ENCODE results near the gene HSPA1A. TPM values are rescaled to one million over a fixed set of nuclear protein-coding genes. Genes with fewer than 3 reads are reported as not detected.
A peak's percentile ranks its signal among the peaks of the same experiment; 100 is the strongest.

Gene HSPA1A
- total and polyA plus RNA-seq, 11 donors: 157 to 412 (median 196) TPM

DNA sequence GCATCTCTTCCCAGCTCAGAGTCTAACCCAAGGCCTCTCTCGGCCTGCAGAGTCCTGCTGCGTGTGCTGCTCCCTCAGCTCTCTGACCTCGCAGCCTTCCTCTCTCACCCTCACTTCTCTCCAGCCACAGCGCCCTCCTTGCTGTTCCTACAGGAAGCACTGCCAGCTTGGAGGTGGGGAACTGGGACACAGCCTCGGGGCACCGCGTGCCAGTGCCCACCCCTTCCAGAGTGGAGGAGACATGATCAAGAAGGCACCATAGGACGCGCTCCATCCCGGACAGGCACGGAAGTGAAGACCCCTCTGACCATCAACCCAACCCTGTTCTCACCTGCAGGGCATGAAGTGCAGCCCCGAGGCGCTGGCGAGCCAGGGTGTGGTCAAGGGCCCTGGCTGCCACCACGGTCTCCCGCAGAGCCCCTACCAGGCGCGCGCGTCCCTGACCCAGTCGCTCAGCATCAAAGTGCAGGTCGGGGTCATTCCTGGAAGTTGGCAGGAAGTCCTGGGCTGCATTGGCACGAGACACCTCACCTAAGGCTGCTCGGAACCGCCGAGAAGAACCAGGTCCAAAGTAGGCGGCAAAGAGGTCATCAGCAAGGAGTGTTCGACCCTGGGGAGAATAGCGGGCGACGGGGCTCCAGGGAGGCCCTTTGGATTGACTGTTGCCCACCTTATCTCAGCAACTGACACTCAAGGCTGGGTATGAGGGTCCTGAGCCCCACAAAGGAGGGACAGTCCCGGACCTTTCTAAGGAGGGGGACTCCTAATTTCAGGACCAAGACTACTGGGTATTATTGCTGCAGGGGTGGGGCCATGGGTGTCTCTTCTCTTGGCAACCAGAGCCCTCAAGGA is 39.5 kb upstream of the HSPA1A start:
- intact Hi-C loops (cut with DNase I): loop anchor here in 4 of 10 donors (2.0 to 10.0 kb wide), 4 partner anchors 34 to 94 kb away; partner anchors contain the start of genes LY6G5C (in 1 of the 4) and MSH5 (in 1 of the 4)
- DNase-seq (no peak), ATAC-seq (no peak)
- H3K4me3 ChIP-seq: peak overlapping the region in 1 of 12 donors; percentile 48
- peaks cover 0 to 31% (median 22%) of the 10 kb centered on the region in 9 donors for H3K36me3 ChIP-seq
- no peaks in the 10 kb centered on the region for H3K27me3 ChIP-seq
- peak overlapping the region in 7 of 12 donors; percentile 64 to 85 (median 83) for H3K27ac ChIP-seq
- H3K9me3 ChIP-seq: no peaks in the 10 kb centered on the region
- peaks cover 0 to 22% (median 13%) of the 10 kb centered on the region in 12 donors for H3K4me1 ChIP-seq
- TF ChIP-seq, protein P1, sequence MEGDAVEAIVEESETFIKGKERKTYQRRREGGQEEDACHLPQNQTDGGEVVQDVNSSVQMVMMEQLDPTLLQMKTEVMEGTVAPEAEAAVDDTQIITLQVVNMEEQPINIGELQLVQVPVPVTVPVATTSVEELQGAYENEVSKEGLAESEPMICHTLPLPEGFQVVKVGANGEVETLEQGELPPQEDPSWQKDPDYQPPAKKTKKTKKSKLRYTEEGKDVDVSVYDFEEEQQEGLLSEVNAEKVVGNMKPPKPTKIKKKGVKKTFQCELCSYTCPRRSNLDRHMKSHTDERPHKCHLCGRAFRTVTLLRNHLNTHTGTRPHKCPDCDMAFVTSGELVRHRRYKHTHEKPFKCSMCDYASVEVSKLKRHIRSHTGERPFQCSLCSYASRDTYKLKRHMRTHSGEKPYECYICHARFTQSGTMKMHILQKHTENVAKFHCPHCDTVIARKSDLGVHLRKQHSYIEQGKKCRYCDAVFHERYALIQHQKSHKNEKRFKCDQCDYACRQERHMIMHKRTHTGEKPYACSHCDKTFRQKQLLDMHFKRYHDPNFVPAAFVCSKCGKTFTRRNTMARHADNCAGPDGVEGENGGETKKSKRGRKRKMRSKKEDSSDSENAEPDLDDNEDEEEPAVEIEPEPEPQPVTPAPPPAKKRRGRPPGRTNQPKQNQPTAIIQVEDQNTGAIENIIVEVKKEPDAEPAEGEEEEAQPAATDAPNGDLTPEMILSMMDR (IDR thresholded peaks at IDR 0.05): no peak
- no peak for TF ChIP-seq POLR2A (IDR thresholded peaks at IDR 0.05)
- WGBS, 4 donors: 80 to 90% (median 88%) methylated on average over 13 to 32 of the region's 32 CpGs

DNA sequence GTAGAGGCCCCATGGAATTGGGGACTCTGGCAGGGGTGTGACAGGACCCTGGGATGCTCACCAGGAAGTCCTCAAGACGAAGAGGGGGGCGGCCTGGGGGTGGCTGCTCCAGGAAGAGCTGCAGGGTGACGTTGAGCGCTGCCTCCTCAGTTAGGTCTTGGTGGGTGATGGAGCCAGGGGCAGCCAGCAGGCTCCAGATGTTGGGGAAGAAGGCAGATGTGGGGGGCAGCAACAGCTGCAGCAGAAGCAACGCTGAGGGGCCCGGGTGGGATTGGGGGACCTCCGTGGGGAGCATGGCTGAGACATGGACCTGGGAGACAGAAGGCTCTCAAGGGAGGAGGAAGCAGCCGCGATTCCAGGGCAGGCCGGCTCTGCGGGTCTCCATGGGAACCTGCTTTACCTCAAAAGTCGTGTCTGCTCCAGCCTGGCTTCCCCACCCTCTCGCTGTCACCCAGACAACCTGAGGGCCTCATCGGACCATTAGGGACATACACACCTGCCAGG is 38.8 kb upstream of the HSPA1A start:
- 36 to 48% (median 39%) methylated on average over 11 to 14 of the region's 14 CpGs for WGBS, 4 donors
- intact Hi-C loops (cut with DNase I): loop anchor here in 3 of 10 donors (5.0 to 10.0 kb wide), 3 partner anchors 34 to 94 kb away; partner anchors contain the start of genes LY6G5C (in 1 of the 3) and MSH5 (in 1 of the 3)

DNA sequence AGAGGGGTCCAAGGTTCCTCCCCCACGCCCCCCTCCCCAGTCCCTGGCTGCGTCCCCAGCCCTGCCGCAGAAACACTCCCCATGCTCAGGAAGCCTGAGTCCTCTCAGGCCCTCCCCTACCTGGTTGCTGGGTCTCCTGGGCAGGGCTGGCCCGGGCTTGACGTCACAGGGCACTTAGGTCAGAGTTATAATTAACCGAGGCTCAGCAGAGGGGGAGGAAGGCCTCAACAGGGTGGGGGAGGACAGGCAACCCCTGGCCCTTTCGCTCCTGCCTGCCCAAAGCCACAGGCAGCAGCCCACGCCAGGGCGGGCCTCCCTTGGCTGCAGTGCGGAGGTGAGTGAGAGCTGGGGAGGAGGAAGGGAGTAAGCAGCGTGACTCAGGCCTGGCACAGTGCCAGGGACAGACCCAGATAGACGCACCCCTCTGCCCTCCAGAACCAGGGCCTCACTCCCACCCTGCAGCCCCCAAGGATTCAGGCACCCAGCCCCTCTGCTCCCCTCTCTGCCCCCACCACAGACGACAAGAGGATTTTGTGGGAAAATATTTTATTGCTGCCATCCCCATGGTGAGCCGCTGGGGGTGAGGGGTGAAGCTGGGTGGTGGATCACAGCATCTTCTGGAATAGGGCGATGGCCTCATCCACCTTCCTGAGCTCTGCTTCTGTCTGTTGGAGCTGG is 38.2 kb upstream of the HSPA1A start, which contains the start of gene VWA7:
Gene VWA7 (minus strand): TSS at position 340 of the 678 bp plus-strand sequence. CDS start 549 bp downstream, outside the sequence.
- 13 to 20% (median 14%) methylated on average over 10 to 15 of the region's 15 CpGs for WGBS, 4 donors
- no peaks in the 10 kb centered on the region for H3K9me3 ChIP-seq
- intact Hi-C loops (cut with DNase I): loop anchor here in 3 of 10 donors (5.0 to 10.0 kb wide), 3 partner anchors 35 to 95 kb away; partner anchors contain the start of genes LY6G5C (in 1 of the 3) and MSH5 (in 1 of the 3)
- peak within 1 kb of the TSS in 10 of 12 donors; percentile 13 to 49 (median 38) for H3K4me3 ChIP-seq
- no peaks in the 10 kb centered on the region for H3K27me3 ChIP-seq
- ATAC-seq: peak; percentile 85 to 93 (median 88)
- H3K27ac ChIP-seq: peak within 1 kb of the TSS in 11 of 12 donors; percentile 38 to 85 (median 79)
- peak; percentile 73 to 90 (median 78) for DNase-seq
- peak in 1 of 2 donors; percentile 49 for TF ChIP-seq POLR2A (IDR thresholded peaks at IDR 0.05)
- TF ChIP-seq, protein P1 (IDR thresholded peaks at IDR 0.05): no peak
- peaks cover 0 to 44% (median 35%) of the 10 kb centered on the region in 9 donors for H3K36me3 ChIP-seq
- peaks cover 0 to 22% (median 13%) of the 10 kb centered on the region in 12 donors for H3K4me1 ChIP-seq

More for the DNA sequence above, 38.8 kb upstream of the HSPA1A start:
- Histone ChIP-seq H3K4me3 (peak overlapping the region in 10 of 12 donors; percentile 13 to 49 (median 38)), H3K9me3 (no peaks in the 10 kb centered on the region), H3K27ac (peak overlapping the region in 11 of 12 donors; percentile 38 to 85 (median 79)), H3K36me3 (peaks cover 0 to 38% (median 29%) of the 10 kb centered on the region in 9 donors), H3K4me1 (peaks cover 0 to 22% (median 13%) of the 10 kb centered on the region in 12 donors), H3K27me3 (no peaks in the 10 kb centered on the region)
- no peak for DNase-seq
- ATAC-seq: no peak
- TF ChIP-seq, protein P1 (IDR thresholded peaks at IDR 0.05): no peak
- no peak for TF ChIP-seq POLR2A (IDR thresholded peaks at IDR 0.05)
